ENCODE measurements around the gene LINGO1.

DNA sequence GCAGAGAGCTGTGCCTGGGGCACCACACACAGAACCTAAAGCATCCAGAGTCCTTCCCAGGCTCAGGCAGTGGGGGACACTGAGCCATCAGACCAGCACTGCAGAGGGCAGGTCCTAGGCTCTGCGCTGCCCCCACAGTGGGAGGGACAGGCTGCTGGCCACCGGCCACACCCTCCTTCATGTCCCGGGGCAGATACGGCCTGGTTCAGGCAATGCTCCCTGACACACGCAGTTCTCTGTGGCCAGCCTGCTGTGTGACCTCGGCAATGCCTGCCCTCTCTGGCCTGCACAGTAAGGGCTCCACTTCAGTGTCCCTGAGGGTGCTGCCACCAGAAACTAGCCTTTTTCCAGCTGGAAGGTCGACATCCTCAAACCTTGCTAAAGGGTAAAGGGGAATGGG, 12.4 kb downstream of the LINGO1 start:
- no peak for TF ChIP-seq CTCF (IDR thresholded peaks at IDR 0.05)
- TF ChIP-seq POLR2A (IDR thresholded peaks at IDR 0.05): no peak
